ENCODE data around the gene VIPAS39. TPM values are rescaled to one million over a fixed set of nuclear protein-coding genes. Genes with fewer than 3 reads are reported as not detected.

Gene VIPAS39
- total and polyA plus RNA-seq, 12 donors: 11.2 to 36.3 (median 18.9) TPM

- no peaks in the 10 kb centered on the region for H3K4me1 ChIP-seq (replicated peaks in 1 of 2)
- 84 to 95% (median 91%) methylated on average over 5 of the region's 5 CpGs for WGBS, 4 donors
- H3K36me3 ChIP-seq (replicated peaks in 1 of 2): peaks cover 0 to 40% of the 10 kb centered on the region in 2 donors
- H3K9me3 ChIP-seq (replicated peaks in 1 of 3): no peaks in the 10 kb centered on the region
- no peak overlapping the region for H3K4me3 ChIP-seq
- no peak overlapping the region for H3K27ac ChIP-seq
- intact Hi-C loops (cut with DNase I): no loop called here
- no peak for TF ChIP-seq POLR2A (IDR thresholded peaks at IDR 0.05)
- DNase-seq: no peak
- no peaks in the 10 kb centered on the region for H3K27me3 ChIP-seq
Observed at GRCh38 chr14:77470224-77470870, 12.9 kb upstream of the VIPAS39 start.

GRCh38 chr14:77469539-77469938 is 12.1 kb upstream of the VIPAS39 start:
- Histone ChIP-seq H3K4me1 (replicated peaks in 1 of 2) (no peaks in the 10 kb centered on the region), H3K36me3 (replicated peaks in 1 of 2) (peaks cover 0 to 48% of the 10 kb centered on the region in 2 donors), H3K9me3 (replicated peaks in 1 of 3) (no peaks in the 10 kb centered on the region), H3K4me3 (no peak overlapping the region), H3K27me3 (no peaks in the 10 kb centered on the region), H3K27ac (no peak overlapping the region)
- TF ChIP-seq CTCF (IDR thresholded peaks at IDR 0.05) (no peak), POLR2A (IDR thresholded peaks at IDR 0.05) (no peak)
- no peak for DNase-seq
- intact Hi-C loops (cut with DNase I): loop anchor here in 1 of 2 donors (10.0 kb wide), 2 partner anchors 235 to 595 kb away; partner anchors contain the start of genes ALKBH1 and SLIRP
- 90 to 96% (median 93%) methylated on average over 1 of the region's 1 CpG for WGBS, 4 donors

- intact Hi-C loops (cut with DNase I): loop anchor here in 1 of 2 donors (10.0 kb wide), 2 partner anchors 236 to 594 kb away; partner anchors contain the start of genes ALKBH1 and SLIRP
- DNase-seq: no peak
- WGBS, 4 donors: 63 to 82% (median 70%) methylated on average over 12 to 14 of the region's 14 CpGs
- H3K9me3 ChIP-seq (replicated peaks in 1 of 3): no peaks in the 10 kb centered on the region
- peaks cover 0 to 52% of the 10 kb centered on the region in 2 donors for H3K36me3 ChIP-seq (replicated peaks in 1 of 2)
- H3K4me1 ChIP-seq (replicated peaks in 1 of 2): no peaks in the 10 kb centered on the region
- no peak overlapping the region for H3K4me3 ChIP-seq
- TF ChIP-seq CTCF (IDR thresholded peaks at IDR 0.05): no peak
- no peak for TF ChIP-seq POLR2A (IDR thresholded peaks at IDR 0.05)
- H3K27ac ChIP-seq: no peak overlapping the region
- no peaks in the 10 kb centered on the region for H3K27me3 ChIP-seq
Observed at GRCh38 chr14:77469067-77469505, 11.7 kb upstream of the VIPAS39 start.

GRCh38 chr14:77467801-77468200 is 10.4 kb upstream of the VIPAS39 start:
- no peaks in the 10 kb centered on the region for H3K9me3 ChIP-seq (replicated peaks in 1 of 3)
- H3K27me3 ChIP-seq: no peaks in the 10 kb centered on the region
- peaks cover 0 to 65% of the 10 kb centered on the region in 2 donors for H3K36me3 ChIP-seq (replicated peaks in 1 of 2)
- H3K4me3 ChIP-seq: no peak overlapping the region
- H3K27ac ChIP-seq: no peak overlapping the region
- DNase-seq: peak in 6 of 7 donors; percentile 30 to 66 (median 51)
- no peaks in the 10 kb centered on the region for H3K4me1 ChIP-seq (replicated peaks in 1 of 2)
- TF ChIP-seq CTCF (IDR thresholded peaks at IDR 0.05) (no peak), POLR2A (IDR thresholded peaks at IDR 0.05) (no peak)
- intact Hi-C loops (cut with DNase I): loop anchor here in 1 of 2 donors (10.0 kb wide), 2 partner anchors 237 to 593 kb away; partner anchors contain the start of genes ALKBH1 and SLIRP
- WGBS, 4 donors: 54 to 62% (median 57%) methylated on average over 5 of the region's 5 CpGs
